Activated T-cell treated with anti-CD3 and anti-CD28 coated beads for 48 hours (primary cell): ENCODE results near the gene KCNJ11.
"Not testable (repeated sequence)": the region's sequence is repeated elsewhere in the genome, so short reads cannot be mapped to it uniquely, and the experiment has no call there.

ENCODE experiments used
- DNase-seq: peaks from one replicate; pipeline ENCODE4 v3.0.0-alpha.2; 2020; ENCODE audit warnings: low read depth

The KCNJ11 gene

GRCh38 chr11:17388609-17389210 is at the start of gene KCNJ11:
KCNJ11 (minus strand) TSS chr11:17388659; CDS start chr11:17388091, 568 bp downstream.
- DNase-seq, result no peak

DNA sequence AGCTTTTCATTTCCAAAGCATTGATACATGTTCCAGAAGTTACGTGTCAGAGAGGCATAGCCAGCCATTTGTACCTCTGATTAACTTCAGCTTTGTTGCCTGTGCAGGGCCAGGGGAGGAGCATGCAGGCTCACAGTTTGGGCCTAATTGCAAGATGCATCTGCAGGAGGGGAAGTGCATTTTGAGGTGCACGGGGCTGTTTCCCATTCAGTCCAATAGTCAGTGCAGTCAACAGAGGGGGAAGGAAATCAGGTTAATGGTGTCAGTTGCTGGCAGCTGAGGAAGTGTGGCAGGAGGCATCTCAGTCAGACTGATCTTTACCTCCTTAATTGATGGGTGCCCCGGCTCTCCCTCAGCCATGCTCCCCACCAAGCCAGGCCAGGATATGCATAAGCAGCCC is 48.9 kb upstream of the KCNJ11 start:
- no peak for DNase-seq

DNA sequence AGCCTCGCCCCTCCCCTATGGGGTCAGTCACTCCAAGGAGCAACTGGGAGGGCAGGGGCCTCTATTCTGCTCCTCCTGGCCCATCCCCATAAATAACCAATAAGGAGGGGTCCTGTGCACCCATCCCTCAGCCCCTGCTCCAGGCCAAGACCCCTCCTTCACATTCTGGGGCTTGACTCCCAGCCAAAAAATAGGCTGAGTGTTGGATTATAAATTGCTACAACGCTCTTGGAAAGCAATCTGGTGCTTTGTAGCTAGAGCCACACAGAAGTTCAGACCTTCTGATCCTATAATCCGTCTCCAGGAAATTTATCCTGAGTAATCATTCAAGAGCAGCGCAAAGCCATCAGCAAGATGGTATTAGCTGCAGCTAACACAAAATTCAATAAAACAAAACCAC is 45.6 kb upstream of the KCNJ11 start:
- DNase-seq, result no peak

DNA sequence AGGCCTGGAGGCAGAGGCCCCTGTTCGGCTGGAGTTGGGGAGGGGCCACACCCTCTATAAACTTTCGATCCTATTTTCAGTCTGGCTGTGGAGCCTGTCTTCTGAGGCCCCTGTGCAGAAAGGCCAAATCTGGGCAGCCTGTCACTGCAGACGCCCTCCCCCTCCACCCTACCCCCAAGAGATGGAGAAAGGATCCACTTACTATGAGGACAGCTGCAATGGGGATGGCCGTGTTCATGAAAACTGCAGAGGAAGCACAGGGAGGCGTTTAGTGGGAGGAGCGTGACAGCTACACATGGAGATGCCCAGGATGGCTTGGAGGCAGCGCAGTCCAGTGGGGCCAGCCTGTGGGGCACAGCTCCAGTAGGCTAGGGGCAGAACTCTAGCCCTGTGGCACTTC is 43.5 kb upstream of the KCNJ11 start:
- DNase-seq, result no peak

DNA sequence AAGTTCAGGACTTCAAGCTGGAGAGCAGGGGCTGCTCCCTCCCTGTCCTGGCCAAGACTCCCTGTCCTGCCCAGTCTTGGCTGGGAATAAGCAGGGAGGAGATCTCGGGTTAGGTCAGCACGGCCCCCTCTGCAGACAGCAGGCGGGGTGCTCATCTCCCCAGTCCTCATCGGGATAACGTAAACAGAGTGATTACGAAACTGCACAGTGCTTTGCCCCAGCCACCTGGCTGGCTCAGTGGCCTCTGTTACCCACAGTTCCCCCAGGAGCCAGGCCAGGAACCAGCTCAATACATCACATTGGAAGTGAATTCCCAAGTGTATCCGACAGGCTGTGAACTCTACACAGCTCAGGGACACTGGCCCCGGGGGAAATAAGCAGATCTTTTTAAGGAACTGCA is 42.7 kb upstream of the KCNJ11 start:
- no peak for DNase-seq

DNA sequence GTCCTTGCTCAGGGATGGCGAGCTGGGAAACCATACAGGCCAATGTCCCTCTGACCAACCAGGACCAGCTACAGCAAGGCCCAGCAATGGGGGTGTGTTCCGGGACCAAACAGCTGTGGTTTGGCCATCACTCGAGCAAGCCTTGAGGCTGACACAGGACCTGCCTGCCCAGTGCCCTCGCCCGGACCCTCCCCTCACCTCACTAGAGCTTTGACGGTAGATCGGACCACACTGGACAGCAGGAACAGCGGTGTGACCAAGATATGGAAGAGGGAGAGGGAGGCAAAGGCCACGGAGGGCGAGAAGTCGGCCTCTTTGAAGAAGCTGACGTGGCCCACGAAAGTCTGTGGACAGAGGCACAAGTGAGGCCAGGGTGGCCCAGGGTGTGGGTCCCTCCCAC is 42.2 kb upstream of the KCNJ11 start:
- DNase-seq, result no peak

- DNase-seq, result no peak
Observed at GRCh38 chr11:17428925-17429324, 40.5 kb upstream of the KCNJ11 start.

DNA sequence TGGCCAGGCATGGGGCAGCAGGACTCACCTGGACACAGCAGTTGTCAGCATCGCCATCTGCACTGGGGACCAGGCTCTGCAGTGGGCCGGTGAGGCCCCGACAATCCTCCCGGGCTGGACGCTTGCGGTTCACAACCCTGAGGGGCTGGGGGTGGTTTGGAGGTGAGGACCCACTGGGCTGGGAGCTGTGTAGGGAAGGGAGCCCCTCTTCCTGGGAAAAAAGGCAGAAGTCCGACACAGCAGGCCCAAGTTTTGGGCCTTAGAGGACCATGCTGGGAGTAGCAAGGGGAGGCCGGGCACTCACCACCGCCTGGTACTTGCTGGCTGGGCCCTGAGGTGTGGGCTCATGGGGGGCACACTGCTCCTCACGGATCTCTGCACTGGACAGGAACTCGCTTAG is 39.8 kb upstream of the KCNJ11 start:
- DNase-seq, result no peak

DNA sequence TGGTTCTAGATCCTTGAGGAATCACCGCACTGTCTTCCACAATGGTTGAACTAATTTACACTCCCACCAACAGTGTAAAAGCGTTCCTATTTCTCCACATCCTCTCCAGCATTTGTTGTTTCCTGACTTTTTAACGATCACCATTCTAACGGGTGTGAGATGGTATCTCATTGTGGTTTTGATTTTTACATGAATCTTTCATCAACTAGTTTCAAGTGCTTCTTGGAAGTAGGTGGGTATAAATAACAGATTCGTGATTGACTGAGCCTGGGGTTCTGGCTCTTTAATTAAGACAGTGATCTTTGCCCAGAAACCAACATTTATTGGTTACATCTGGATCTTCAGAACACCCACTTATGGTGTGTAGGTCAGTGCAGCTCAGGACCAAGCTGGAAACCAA is 37.8 kb upstream of the KCNJ11 start:
- DNase-seq, result not testable (repeated sequence)

DNA sequence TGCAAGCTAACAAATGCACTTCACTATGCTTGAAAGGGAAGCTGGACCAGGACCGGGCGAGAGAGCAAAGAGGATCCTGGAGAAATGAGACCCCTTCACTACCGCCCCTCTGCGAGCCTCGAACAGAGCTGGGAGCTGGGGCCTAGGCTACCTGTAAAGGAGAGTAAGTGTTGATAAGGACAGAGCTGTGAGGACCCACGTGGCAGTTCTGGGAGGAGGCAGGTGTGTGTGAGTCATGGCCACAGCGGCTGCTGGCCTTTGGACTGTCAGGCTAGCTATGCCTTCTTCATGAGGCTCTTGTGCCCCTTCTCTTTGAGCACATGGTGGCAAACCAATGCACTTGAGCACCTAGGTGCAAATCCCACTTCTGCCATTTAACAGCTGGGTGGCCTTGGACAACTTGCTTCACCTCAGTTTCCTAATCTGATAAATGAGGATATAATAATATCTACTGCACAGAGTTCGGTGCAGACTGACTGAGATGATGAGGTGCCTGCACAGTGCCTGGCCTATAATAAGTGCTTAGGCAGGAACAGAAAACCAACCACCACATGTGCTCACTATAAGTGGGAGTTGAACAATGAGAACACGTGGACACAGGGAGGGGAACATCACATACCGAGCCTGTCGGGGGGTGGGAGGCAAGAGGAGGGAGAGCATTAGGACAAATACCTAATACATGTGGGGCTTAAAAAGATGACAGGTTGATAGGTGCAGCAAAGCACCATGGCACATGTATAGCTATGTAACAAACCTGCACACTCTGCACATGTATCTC is 35.3 kb upstream of the KCNJ11 start:
- DNase-seq, result no peak

GRCh38 chr11:17421781-17422180 is 33.3 kb upstream of the KCNJ11 start:
- no peak for DNase-seq

GRCh38 chr11:17418444-17419081 is 30.1 kb upstream of the KCNJ11 start:
- no peak for DNase-seq

- no peak for DNase-seq
Observed at GRCh38 chr11:17416492-17416891, 28.0 kb upstream of the KCNJ11 start.

GRCh38 chr11:17415523-17416104 is 27.2 kb upstream of the KCNJ11 start:
- no peak for DNase-seq

- no peak for DNase-seq
Observed at GRCh38 chr11:17414992-17415391, 26.5 kb upstream of the KCNJ11 start.

DNA sequence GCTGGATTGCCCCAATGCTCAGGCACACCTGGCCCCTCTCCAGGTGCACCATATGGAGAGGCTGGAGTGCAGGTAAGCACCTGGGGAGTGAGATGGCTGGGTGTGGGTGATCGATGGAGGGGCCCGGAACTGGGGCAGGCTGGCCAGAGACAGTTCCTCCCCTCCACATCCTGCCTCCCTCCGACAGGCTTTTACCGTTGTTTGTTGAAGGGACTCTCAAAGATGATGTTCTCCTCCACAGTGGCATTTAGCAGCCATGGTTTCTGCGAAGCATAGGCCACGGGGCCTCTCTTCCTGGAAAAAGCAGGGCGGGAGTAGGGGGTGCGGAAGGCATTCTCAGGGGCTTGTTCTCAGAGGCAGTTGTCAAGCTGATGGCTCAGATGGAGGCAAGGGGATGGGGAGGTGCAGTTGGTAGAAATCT is 25.9 kb upstream of the KCNJ11 start:
- DNase-seq, result no peak

GRCh38 chr11:17413414-17414316 is 25.2 kb upstream of the KCNJ11 start:
- no peak for DNase-seq

- no peak for DNase-seq
Observed at GRCh38 chr11:17412488-17413180, 24.2 kb upstream of the KCNJ11 start.

DNA sequence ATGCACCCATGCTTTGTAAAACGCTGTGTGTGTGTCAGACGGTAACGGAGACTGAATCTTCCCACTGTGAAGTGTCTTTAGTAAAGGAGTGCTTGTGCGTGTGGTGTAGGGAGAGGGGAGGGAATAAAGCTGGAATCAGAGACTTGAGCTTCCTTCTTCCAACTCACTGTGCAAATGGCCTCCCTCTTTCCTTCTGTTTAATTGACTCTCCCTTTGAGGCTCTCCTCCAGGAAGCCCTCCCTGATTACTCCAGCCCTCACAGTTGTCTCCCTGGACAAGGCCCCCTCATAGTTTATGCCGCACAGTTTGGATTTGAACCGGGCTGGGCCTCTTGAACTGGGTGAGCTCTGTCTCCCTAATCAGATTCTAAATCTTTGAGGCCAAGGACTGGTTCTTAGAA is 23.0 kb upstream of the KCNJ11 start:
- no peak for DNase-seq

DNA sequence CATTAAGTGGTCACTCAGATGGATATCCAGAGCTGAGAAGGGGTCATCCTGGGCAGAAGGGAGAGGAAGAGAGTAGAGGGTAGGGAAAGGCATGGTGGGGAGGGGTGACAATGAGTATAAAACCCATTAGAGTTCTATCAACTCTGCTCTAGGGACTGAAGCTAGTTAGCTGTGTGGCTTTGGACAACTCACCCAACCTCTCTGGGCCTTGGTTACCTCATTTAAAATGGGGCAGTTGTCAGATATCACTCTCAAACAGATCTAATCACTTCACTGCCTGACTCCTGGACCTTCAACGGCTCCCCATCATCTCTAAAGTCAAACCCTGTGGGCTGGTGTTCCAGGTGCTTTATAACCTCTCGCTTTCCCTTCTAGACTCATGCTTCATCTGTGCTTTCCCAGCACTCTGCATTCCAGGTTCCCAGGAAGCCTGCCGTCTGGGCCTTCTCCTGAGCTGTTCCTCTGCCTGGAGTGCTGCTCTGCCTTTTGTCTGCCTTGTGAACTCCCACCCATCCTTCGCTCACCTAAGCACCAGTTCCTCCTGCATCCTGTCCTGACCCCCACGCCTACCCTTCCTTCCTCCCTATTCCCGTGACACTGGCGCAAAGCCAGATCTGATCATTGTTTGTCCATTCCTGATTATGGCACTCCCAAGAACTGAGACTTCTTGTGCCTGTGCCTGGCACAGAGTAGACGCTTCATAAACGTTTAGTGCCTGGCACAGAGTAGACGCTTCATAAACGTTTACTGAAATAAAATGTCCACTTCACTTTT is 22.3 kb upstream of the KCNJ11 start:
- no peak for DNase-seq

DNA sequence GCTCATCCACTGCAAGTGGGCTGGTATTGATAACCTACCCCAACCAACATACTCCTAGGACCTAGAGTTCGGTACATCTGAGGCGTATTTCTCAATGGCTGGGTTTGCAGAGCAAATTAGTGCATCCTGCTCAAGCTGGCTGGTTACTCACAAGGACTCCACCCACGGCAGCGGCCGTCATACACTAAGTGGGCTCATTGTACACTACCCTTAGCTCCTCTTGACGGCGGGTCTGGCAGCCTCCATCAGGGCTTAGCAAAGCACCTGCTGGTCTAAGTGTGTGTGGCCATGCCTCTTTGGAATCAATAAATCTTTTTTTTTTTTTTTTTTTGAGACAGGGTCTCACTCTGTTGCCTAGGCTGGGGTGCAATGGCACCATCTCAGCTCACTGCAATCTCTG is 20.2 kb upstream of the KCNJ11 start:
- DNase-seq, result no peak
